HG03060 (cell line): ENCODE results near the gene LRRC8C.
"Not testable (repeated sequence)": the region's sequence is repeated elsewhere in the genome, so short reads cannot be mapped to it uniquely, and the experiment has no call there.

Experiments
- ATAC-seq: cut with Tn5 transposase; IDR thresholded peaks from one replicate; pipeline ENCODE4 v1.9.1; 2021; ENCODE audit warnings: low read depth, moderate number of reproducible peaks; ENCODE audit not compliant: unreplicated experiment

LRRC8C gene

DNA sequence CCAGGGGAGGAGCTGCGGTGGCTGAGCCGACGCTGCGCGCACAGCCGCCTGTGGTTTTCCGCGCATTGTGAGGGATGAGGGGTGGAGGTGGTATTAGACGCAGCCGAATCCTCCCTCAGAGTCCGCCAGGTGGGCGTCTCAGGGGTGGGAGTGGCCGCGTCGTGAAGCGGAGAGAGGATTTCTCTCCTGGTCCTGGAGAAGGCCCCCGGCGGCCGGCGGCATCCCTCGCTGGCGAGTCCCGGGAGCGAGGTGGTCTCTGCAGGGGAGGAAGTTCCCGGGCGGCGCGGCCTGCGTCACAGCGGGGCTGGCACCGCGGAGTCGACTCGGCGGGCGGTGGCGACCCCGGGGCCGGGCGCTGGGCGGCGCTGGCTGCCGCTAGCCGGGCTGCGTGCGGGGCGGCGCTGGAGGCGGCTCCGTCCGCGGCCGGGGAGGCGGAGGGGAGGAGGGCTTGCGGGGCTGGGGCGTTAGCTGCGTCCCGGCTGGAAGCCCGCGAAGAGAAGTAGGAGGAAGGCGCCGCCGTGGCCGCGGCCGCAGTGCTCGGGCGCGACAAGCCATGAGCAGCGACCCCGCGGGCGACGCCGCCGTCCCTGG, at the start of gene LRRC8C:
Gene LRRC8C (plus strand): TSS at position 464 of the 591 bp plus-strand sequence. CDS start 53,354 bp downstream, outside the sequence.
- peak; percentile 52 for ATAC-seq

DNA sequence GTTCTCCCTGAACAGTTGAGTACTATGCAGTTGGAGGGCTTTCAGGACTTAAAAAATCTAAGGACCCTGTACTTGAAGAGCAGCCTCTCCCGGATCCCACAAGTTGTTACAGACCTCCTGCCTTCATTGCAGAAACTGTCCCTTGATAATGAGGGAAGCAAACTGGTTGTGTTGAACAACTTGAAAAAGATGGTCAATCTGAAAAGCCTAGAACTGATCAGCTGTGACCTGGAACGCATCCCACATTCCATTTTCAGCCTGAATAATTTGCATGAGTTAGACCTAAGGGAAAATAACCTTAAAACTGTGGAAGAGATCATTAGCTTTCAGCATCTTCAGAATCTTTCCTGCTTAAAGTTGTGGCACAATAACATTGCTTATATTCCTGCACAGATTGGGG, 48.7 kb upstream of the LRRC8C start:
- no peak for ATAC-seq

GRCh38 chr1:89584781-89585180, 48.1 kb upstream of the LRRC8C start:
- no peak for ATAC-seq

GRCh38 chr1:89587729-89588161, 45.2 kb upstream of the LRRC8C start:
- no peak for ATAC-seq

DNA sequence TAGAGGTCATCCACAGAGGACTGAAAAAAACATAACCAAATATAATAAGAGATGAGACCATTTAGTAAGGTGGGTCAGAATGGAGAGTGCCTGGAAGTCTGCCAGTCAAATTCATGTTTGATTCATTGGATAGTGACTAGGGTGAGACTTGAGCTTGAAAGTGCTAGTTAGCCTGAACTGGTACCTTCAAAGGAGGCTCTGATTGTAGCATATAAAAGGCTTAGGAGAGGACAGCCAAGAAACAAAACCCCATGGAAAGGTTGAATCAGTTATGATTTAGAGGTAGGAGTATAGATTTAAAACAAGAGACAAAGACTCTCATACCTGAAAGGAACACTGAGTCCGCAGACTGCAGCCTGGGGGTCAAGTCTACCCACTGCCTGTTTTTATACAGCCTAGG, 44.4 kb upstream of the LRRC8C start:
- no peak for ATAC-seq

DNA sequence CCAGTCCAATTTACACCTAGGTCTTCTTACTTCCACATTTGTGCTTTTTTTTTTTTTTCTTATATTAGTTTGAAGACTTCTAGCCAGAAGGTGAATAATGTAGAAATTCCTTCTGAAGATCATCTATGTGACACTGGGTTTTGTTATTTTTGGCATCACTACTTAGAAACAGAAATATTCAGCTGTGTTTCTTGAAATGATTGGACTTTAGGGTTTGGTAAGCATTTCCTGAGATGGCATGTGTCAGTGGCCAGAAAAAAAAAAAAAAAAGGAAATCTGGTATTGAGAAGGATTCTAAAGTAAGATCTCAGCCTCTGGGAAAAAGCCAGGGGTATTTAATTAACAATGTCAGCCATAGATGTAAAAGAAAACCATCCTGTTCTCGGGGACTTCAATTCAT, 43.4 kb upstream of the LRRC8C start:
- no peak for ATAC-seq

DNA sequence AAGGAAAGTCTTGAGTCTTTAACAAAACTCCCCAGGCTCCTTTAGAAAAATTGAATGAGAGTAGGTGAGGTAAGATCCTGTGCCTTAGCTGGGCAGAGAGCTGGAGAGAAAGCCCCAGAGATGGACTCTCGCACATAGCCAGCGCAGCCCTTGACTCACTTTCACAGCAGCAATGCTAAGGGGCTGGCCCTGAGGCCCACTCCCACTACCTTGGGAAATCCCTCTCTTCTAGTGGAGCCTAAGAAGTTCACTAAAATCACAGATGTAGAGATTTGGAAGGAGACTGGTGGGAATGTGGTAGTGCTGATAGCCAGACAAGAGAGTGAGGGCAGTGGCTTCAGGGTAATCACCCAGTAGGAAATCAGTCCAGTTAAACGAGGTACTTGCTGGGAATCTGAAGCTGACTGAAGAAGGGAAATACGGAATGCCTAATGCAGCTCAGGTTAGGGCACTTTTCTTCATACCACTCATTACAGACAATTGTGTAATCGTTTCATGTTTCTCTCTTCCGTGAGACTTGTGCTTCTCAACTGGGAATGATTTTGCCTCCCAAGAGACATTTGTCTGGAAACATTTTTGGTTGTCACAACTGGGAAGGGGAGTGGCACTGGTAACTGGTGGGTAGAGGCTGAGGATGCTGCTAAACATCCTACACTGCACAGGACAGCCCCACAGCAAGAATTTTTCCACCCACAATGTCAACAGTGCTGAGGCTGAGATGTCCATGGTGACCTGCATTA, 42.4 kb upstream of the LRRC8C start:
- ATAC-seq, result no peak

DNA sequence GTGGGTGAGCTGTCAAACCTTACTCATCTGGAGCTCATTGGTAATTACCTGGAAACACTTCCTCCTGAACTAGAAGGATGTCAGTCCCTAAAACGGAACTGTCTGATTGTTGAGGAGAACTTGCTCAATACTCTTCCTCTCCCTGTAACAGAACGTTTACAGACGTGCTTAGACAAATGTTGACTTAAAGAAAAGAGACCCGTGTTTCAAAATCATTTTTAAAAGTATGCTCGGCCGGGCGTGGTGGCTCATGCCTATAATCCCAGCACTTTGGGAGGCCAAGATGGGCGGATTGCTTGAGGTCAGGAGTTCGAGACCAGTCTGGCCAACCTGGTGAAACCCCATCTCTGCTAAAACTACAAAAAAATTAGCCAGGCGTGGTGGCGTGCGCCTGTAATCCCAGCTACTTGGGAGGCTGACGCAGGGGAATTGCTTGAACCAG, 40.0 kb upstream of the LRRC8C start:
- not testable (repeated sequence) for ATAC-seq

DNA sequence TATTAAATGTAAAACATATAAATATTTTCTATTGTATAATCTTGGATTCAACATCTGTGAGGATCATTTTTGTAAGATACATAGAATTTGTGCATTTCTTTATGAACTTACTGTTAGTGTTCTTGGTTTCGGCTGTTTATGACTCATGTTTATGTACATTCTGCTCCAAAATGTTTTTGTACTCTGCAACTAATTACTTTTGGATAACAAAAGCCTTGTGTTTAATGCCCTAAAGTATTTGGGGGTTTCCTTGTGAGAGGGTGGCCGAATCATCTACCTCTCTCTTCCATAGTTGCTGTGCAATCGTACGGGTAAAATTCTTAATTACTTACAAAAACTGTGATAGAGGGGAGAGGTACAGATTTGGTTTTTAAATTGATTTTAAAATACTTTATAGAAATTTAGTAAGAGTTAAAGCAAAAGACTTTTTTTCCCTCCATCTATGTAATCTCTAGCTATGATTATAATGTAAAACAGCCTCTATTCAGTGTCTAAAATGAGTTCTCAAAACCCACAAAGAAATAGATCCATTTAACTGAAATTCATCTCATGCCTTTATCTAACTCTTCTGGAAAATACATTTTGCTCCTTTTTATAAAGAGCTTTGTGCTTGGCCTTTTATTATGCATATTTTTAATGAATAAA, 38.7 kb upstream of the LRRC8C start:
- ATAC-seq, result no peak

DNA sequence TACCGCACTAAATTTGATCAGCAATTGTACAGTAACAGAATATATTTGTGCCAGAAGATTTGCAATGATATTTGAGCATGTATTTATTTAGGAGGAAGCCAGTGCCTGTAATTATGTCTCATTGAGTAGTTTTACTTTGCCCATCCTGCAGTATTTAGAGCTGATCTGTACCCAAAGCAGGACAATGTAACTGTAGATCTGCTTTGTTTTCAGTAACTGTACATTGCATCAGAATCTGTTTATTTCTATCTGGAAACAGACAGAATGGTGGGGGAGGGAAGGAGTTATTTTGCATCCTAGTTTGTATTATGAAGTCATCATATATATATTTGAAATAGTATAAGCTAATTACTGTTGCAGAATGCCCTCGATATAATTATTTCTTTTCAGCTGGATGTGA, 36.2 kb upstream of the LRRC8C start:
- no peak for ATAC-seq

GRCh38 chr1:89598450-89599331, 34.2 kb upstream of the LRRC8C start:
- ATAC-seq, result peak; percentile 50

GRCh38 chr1:89599332-89599630, 33.6 kb upstream of the LRRC8C start:
- ATAC-seq, result no peak

GRCh38 chr1:89600451-89601224, 32.3 kb upstream of the LRRC8C start:
- no peak for ATAC-seq

GRCh38 chr1:89602871-89603404, 30.0 kb upstream of the LRRC8C start:
- no peak for ATAC-seq

DNA sequence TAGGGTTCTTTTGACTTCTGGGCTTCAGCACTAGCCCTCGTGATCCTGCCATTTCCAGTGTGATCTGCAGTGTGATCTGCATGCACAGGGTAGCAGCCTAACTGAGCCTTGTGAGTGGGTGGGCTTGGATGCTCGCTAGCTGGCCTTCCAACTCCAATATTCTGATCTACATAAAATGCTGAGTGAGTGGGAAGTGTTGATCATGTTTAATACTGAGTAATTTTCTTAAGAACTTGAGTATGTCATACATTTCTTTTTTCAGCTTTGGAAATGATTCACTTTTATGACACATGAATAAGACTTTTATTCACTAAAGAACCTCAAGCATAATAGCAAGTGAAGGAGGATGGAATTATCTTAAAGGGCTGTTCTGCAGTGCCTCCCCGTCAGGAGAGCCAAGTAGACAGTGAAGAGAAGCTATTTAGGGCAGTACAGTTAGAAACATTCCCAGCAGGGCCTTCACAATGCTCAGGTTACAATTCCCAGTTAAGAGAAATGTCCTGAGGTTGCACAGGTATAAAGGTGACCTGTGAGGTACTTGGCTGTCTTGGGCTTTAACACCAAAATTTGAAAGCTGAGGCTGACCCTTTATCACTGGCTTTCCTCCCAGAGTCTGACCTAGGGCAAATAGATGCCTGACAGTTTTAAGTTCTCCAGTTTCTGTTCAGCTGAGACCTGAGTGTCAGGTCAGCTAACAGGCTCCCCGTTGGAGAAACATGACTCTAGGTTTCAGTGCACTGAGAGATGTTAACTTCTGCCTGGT, 29.1 kb upstream of the LRRC8C start:
- ATAC-seq, result no peak

DNA sequence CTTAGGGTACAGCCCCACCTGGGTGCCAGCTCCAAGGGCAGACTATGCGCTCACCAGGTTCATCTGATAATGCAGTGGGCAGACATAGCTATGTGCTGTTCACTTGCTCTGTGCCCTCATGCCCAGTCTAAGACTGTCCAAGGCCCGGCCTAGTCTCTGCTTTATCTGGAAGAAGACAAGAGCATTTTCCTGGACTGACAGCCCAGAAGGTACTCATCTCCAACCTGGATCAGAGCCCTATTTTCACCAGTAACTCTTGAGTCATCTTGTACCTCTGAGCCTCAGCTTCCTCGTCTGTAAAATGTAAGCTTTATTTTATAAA, 28.5 kb upstream of the LRRC8C start:
- no peak for ATAC-seq

GRCh38 chr1:89605692-89606091, 27.2 kb upstream of the LRRC8C start:
- no peak for ATAC-seq

GRCh38 chr1:89606227-89606980, 26.5 kb upstream of the LRRC8C start:
- ATAC-seq, result no peak

DNA sequence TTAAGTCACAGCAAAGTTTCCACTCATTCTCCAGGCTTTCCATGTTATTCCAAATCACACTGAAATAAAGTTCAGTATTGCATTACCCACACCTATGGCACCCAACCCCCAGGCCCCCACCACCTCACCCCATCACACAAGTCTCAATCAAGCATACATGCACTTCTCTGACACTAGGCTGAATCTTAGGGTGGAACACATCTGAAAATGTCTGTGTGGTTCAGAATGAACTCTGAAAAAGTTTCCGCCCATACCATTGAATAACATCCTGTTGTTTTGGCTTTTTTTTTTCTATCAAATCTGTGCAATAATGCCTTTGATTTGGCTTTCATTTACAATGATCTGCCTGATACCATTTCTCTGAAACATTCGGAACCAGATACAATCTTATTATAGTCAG, 25.8 kb upstream of the LRRC8C start:
- no peak for ATAC-seq
